Tibial nerve (tissue), 4 donors: ENCODE measurements around the gene NMRK2. TPM values are rescaled to one million over a fixed set of nuclear protein-coding genes. Genes with fewer than 3 reads are reported as not detected.
"Not testable (repeated sequence)": the region's sequence is repeated elsewhere in the genome, so short reads cannot be mapped to it uniquely, and the experiment has no call there.

Source experiments
- DNase-seq, 2 donors: peaks; one replicate each; pipeline ENCODE4 v3.0.0-alpha.2; 2019; ENCODE audit warnings: low spot score in 2 of 2
- H3K27ac ChIP-seq, 4 donors: fragments of 200-600 bp; sonication (generic) in 3 of 4; one replicate each; pipeline ENCODE4 v1.5.1; 2017 to 2019; ENCODE audit warnings: mild to moderate bottlenecking in 1 of 4
- H3K27me3 ChIP-seq, 2 donors: fragments of 200-600 bp; sonication (generic) in 1 of 2; one replicate each; pipeline versions ENCODE4 v1.5.1 to v1.6.0; 2017 to 2019
- H3K36me3 ChIP-seq, 3 donors: fragments of 200-600 bp; sonication (generic); one replicate each; pipeline ENCODE4 v1.5.1; 2018 to 2019
- H3K4me1 ChIP-seq, 4 donors: fragments of 200-600 bp; sonication (generic) in 3 of 4; one replicate each; pipeline ENCODE4 v1.5.1; 2017 to 2019
- H3K4me3 ChIP-seq, 4 donors: fragments of 200-600 bp; sonication (generic) in 3 of 4; one replicate each; pipeline ENCODE4 v1.5.1; 2017 to 2019; ENCODE audit warnings: mild to moderate bottlenecking in 1 of 4, moderate library complexity in 1 of 4
- H3K9me3 ChIP-seq, 4 donors: fragments of 200-600 bp; sonication (generic) in 3 of 4; one replicate each; pipeline ENCODE4 v1.5.1; 2017 to 2019
- EP300 ChIP-seq, 2 donors: sonication (generic); formaldehyde crosslinking; IDR thresholded peaks; one replicate each; pipeline ENCODE4 v1.6.1; 2017; ENCODE audit warnings: antibody characterized with exemption in 2 of 2, mild to moderate bottlenecking in 1 of 2
- POLR2A ChIP-seq, 2 donors: fragments of 450-650 bp; IDR thresholded peaks; one replicate each; pipeline ENCODE4 v1.6.1; 2017; ENCODE audit warnings: antibody characterized with exemption in 2 of 2, mild to moderate bottlenecking in 2 of 2, moderate library complexity in 2 of 2
- WGBS, 2 donors: methylation state at CpG; one replicate each; pipeline ENCODE4 v1.1.5; 2018; 5-methylcytosine and 5-hydroxymethylcytosine counted together
- total RNA-seq, 4 donors: library from RNA; depleted of rRNA; stranded (reverse); fragments of >200 nt; gene quantifications; one replicate each; pipeline ENCODE4 v1.1.0, GENCODE V29; 2016
- TF ChIP-seq, protein P1 (sequence below), 5 experiments: fragments of 200-600 bp in 3 of 5; fragments of 450-650 bp in 2 of 5; sonication (generic) in 3 of 5; IDR thresholded peaks; one replicate each; pipeline ENCODE4 v1.5.1; 2016 to 2019; ENCODE audit warnings: antibody characterized with exemption in 5 of 5, mild to moderate bottlenecking in 3 of 5, moderate library complexity in 2 of 5

The NMRK2 gene
- total RNA-seq, result not detected

GRCh38 chr19:3932931-3933810 lies at the start of gene NMRK2:
NMRK2 (plus strand) TSS chr19:3933069; CDS start chr19:3933672, 603 bp downstream.
- no peak within 1 kb of the TSS for H3K4me3 ChIP-seq
- H3K27me3 ChIP-seq, result peaks cover 0 to 32% of the 10 kb centered on the region in 2 donors
- no peak for TF ChIP-seq POLR2A (IDR thresholded peaks at IDR 0.05)
- TF ChIP-seq EP300 (IDR thresholded peaks at IDR 0.05), result no peak
- TF ChIP-seq, protein P1, sequence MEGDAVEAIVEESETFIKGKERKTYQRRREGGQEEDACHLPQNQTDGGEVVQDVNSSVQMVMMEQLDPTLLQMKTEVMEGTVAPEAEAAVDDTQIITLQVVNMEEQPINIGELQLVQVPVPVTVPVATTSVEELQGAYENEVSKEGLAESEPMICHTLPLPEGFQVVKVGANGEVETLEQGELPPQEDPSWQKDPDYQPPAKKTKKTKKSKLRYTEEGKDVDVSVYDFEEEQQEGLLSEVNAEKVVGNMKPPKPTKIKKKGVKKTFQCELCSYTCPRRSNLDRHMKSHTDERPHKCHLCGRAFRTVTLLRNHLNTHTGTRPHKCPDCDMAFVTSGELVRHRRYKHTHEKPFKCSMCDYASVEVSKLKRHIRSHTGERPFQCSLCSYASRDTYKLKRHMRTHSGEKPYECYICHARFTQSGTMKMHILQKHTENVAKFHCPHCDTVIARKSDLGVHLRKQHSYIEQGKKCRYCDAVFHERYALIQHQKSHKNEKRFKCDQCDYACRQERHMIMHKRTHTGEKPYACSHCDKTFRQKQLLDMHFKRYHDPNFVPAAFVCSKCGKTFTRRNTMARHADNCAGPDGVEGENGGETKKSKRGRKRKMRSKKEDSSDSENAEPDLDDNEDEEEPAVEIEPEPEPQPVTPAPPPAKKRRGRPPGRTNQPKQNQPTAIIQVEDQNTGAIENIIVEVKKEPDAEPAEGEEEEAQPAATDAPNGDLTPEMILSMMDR (IDR thresholded peaks at IDR 0.05), result no peak
- 1% methylated on average over 35 to 43 of the region's 51 CpGs for WGBS, 2 donors
- H3K4me1 ChIP-seq, result peaks cover 0 to 10% (median 0%) of the 10 kb centered on the region in 4 donors
- H3K36me3 ChIP-seq, result no peaks in the 10 kb centered on the region
- no peak for DNase-seq
- no peak within 1 kb of the TSS for H3K27ac ChIP-seq
- peaks cover 0 to 21% (median 0%) of the 10 kb centered on the region in 4 donors for H3K9me3 ChIP-seq

GRCh38 chr19:3890591-3890990 lies 42.3 kb upstream of the NMRK2 start:
- H3K4me3 ChIP-seq, result no peak overlapping the region
- TF ChIP-seq POLR2A (IDR thresholded peaks at IDR 0.05), result no peak
- no peak for TF ChIP-seq EP300 (IDR thresholded peaks at IDR 0.05)
- TF ChIP-seq, protein P1 (IDR thresholded peaks at IDR 0.05), result no peak
- no peaks in the 10 kb centered on the region for H3K36me3 ChIP-seq
- H3K9me3 ChIP-seq, result no peaks in the 10 kb centered on the region
- H3K4me1 ChIP-seq, result no peaks in the 10 kb centered on the region
- no peak overlapping the region for H3K27ac ChIP-seq
- WGBS, 2 donors, result 70 to 73% methylated on average over 17 of the region's 17 CpGs
- no peak for DNase-seq
- H3K27me3 ChIP-seq, result no peaks in the 10 kb centered on the region

GRCh38 chr19:3893509-3894179 lies 39.2 kb upstream of the NMRK2 start:
- H3K4me1 ChIP-seq, result no peaks in the 10 kb centered on the region
- H3K9me3 ChIP-seq, result peaks cover 0 to 11% (median 0%) of the 10 kb centered on the region in 4 donors
- WGBS, 2 donors, result 61 to 73% methylated on average over 12 of the region's 12 CpGs
- no peak for DNase-seq
- TF ChIP-seq EP300 (IDR thresholded peaks at IDR 0.05) (no peak), POLR2A (IDR thresholded peaks at IDR 0.05) (no peak)
- TF ChIP-seq, protein P1 (IDR thresholded peaks at IDR 0.05), result no peak
- no peaks in the 10 kb centered on the region for H3K36me3 ChIP-seq
- H3K27ac ChIP-seq, result no peak overlapping the region
- H3K27me3 ChIP-seq, result no peaks in the 10 kb centered on the region
- H3K4me3 ChIP-seq, result no peak overlapping the region

DNA sequence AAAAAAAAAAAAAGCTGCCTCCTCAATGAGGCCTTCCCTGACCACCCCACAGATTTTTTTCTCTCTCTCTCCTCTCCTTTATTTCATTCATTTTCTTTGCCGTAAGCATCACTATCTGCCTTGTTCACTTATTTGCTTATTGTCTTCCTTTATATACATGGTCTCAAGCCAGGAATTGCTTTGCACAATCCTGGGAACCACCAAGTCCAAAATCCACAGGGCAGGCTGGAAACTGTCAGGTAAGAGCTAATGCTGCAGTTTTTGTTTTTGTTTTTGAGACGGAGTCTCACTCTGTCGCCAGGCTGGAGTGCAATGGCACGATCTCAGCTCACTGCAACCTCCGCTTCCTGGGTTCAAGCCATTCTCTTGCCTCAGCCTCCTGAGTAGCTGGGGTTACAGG lies 37.9 kb upstream of the NMRK2 start:
- peaks cover 0 to 14% (median 0%) of the 10 kb centered on the region in 4 donors for H3K9me3 ChIP-seq
- H3K27ac ChIP-seq, H3K27me3 ChIP-seq, H3K36me3 ChIP-seq, H3K4me1 ChIP-seq, H3K4me3 ChIP-seq, DNase-seq: not testable (repeated sequence)
- WGBS, 2 donors, result 86 to 88% methylated on average over 5 of the region's 5 CpGs

- H3K4me3 ChIP-seq, result no peak overlapping the region
- 85 to 88% methylated on average over 5 of the region's 5 CpGs for WGBS, 2 donors
- H3K27me3 ChIP-seq, result no peaks in the 10 kb centered on the region
- no peaks in the 10 kb centered on the region for H3K36me3 ChIP-seq
- TF ChIP-seq, protein P1 (IDR thresholded peaks at IDR 0.05), result no peak
- peaks cover 0 to 14% (median 0%) of the 10 kb centered on the region in 4 donors for H3K9me3 ChIP-seq
- H3K4me1 ChIP-seq, result no peaks in the 10 kb centered on the region
- no peak overlapping the region for H3K27ac ChIP-seq
- DNase-seq, result no peak
Observed at GRCh38 chr19:3895788-3896187, 37.1 kb upstream of the NMRK2 start.
